H9 (cell line): Measurements from ENCODE around the gene WDR33. TPM values are rescaled to one million over a fixed set of nuclear protein-coding genes. Genes with fewer than 3 reads are reported as not detected.

Source experiments
- DNase-seq: peaks from one replicate; pipeline ENCODE4 v3.0.0-alpha.2; 2017
- H2AFZ ChIP-seq: one replicate; pipeline ENCODE4 v1.6.1; 2013; ENCODE audit warnings: mild to moderate bottlenecking, low read length, control low read depth, moderate library complexity
- H2AK5ac ChIP-seq: 2 replicates; pipeline ENCODE4 v1.6.1; 2013; ENCODE audit warnings: low read length, control low read depth, mixed read lengths; ENCODE audit not compliant: insufficient read length
- H2BK120ac ChIP-seq: one replicate; pipeline ENCODE4 v1.6.1; 2013; ENCODE audit warnings: low read depth, mild to moderate bottlenecking, low read length, control low read depth, inconsistent platforms; ENCODE audit not compliant: poor library complexity, severe bottlenecking
- H2BK12ac ChIP-seq: 2 replicates; pipeline ENCODE4 v1.6.1; 2013; ENCODE audit warnings: low read length, control low read depth, mixed read lengths, low read depth; ENCODE audit not compliant: insufficient read length
- H2BK15ac ChIP-seq: 2 replicates; pipeline ENCODE4 v1.6.1; 2013; ENCODE audit warnings: low read depth, low read length, control low read depth
- H2BK20ac ChIP-seq: one replicate; pipeline ENCODE4 v1.6.1; 2013; ENCODE audit warnings: low read depth, mild to moderate bottlenecking, low read length, control low read depth, inconsistent platforms; ENCODE audit not compliant: poor library complexity, severe bottlenecking
- H2BK5ac ChIP-seq: 2 replicates; pipeline ENCODE4 v1.6.1; 2013; ENCODE audit warnings: low read length, control low read depth, mixed read lengths; ENCODE audit not compliant: insufficient read length
- H3K14ac ChIP-seq: 2 replicates; pipeline ENCODE4 v1.6.1; 2013; ENCODE audit warnings: low read length, control low read depth; ENCODE audit not compliant: insufficient read depth
- H3K18ac ChIP-seq: 2 replicates; pipeline ENCODE4 v1.6.1; 2013; ENCODE audit warnings: low read depth, mild to moderate bottlenecking, mixed read lengths, low read length, control low read depth; ENCODE audit not compliant: insufficient read length
- H3K23ac ChIP-seq: 2 replicates; pipeline ENCODE4 v1.6.1; 2013; ENCODE audit warnings: low read length, control low read depth, mixed read lengths, low read depth; ENCODE audit not compliant: insufficient read length
- H3K23me2 ChIP-seq: 2 replicates; pipeline ENCODE4 v1.6.1; 2013; ENCODE audit warnings: low read depth, mild to moderate bottlenecking, mixed read lengths, low read length, control low read depth; ENCODE audit not compliant: insufficient read length, poor library complexity, severe bottlenecking
- H3K27ac ChIP-seq: 2 replicates; pipeline ENCODE4 v1.5.1; 2013; ENCODE audit warnings: low read length, control low read depth, mixed read lengths, low read depth; ENCODE audit not compliant: insufficient read length
- H3K27me3 ChIP-seq: 2 replicates; pipeline ENCODE4 v1.6.1; 2013; ENCODE audit warnings: low read length, control low read depth, inconsistent platforms; ENCODE audit not compliant: insufficient read depth
- H3K4ac ChIP-seq: 2 replicates; pipeline ENCODE4 v1.6.1; 2013; ENCODE audit warnings: low read depth, mild to moderate bottlenecking, control low read depth, inconsistent platforms, low read length, moderate library complexity
- H3K4me1 ChIP-seq: 2 replicates; pipeline ENCODE4 v1.6.1; 2013; ENCODE audit warnings: low read length, control low read depth, inconsistent platforms; ENCODE audit not compliant: insufficient read depth
- H3K4me2 ChIP-seq: 2 replicates; pipeline ENCODE4 v1.6.1; 2013; ENCODE audit warnings: low read length, control low read depth, mixed read lengths; ENCODE audit not compliant: insufficient read length, insufficient read depth
- H3K56ac ChIP-seq: 2 replicates; pipeline ENCODE4 v1.6.1; 2013; ENCODE audit warnings: low read depth, mild to moderate bottlenecking, mixed read lengths, low read length, control low read depth; ENCODE audit not compliant: insufficient read length
- H3K79me1 ChIP-seq: 2 replicates; pipeline ENCODE4 v1.6.1; 2013; ENCODE audit warnings: low read depth, mild to moderate bottlenecking, moderate library complexity, low read length, control low read depth, inconsistent platforms; ENCODE audit not compliant: insufficient read depth, poor library complexity, severe bottlenecking
- H3K79me2 ChIP-seq: 2 replicates; pipeline ENCODE4 v1.6.1; 2013; ENCODE audit warnings: low read length, control low read depth, inconsistent platforms; ENCODE audit not compliant: insufficient read depth
- H3K9ac ChIP-seq: 2 replicates; pipeline ENCODE4 v1.6.1; 2013; ENCODE audit warnings: low read length, control low read depth, mixed read lengths; ENCODE audit not compliant: insufficient read length; ENCODE audit errors: extremely low read depth
- H3K9me3 ChIP-seq: one replicate; pipeline ENCODE4 v1.6.1; 2013; ENCODE audit warnings: low read depth, low read length, inconsistent platforms; ENCODE audit not compliant: control insufficient read depth
- H3T11ph ChIP-seq: one replicate; pipeline ENCODE4 v1.6.1; 2013; ENCODE audit warnings: mild to moderate bottlenecking, low read length, control low read depth, inconsistent platforms
- H4K20me1 ChIP-seq: one replicate; pipeline ENCODE4 v1.6.1; 2013; ENCODE audit not compliant: control insufficient read depth, insufficient read length, insufficient read depth
- H4K5ac ChIP-seq: 2 replicates; pipeline ENCODE4 v1.6.1; 2013; ENCODE audit warnings: low read depth, mild to moderate bottlenecking, mixed read lengths, low read length, control low read depth; ENCODE audit not compliant: insufficient read length
- H4K8ac ChIP-seq: replicated peaks from 2 replicates; pipeline ENCODE4 v1.6.1; 2013; ENCODE audit warnings: low read length, control low read depth, mixed read lengths, low read depth; ENCODE audit not compliant: insufficient read length
- H4K91ac ChIP-seq: 2 replicates; pipeline ENCODE4 v1.6.1; 2013; ENCODE audit warnings: low read depth, mild to moderate bottlenecking, moderate library complexity, mixed read lengths, low read length, control low read depth; ENCODE audit not compliant: insufficient read length
- H3K27ac Mint-ChIP-seq, 3 experiments: 2 replicates in 2 of 3; 3 replicates in 1 of 3; pipeline ENCODE4 v1.8.0; 2020 to 2021; ENCODE audit warnings: mixed read lengths in 3 of 3, mild to moderate bottlenecking in 1 of 3, moderate library complexity in 1 of 3
- H3K27me3 Mint-ChIP-seq: 2 replicates; pipeline ENCODE4 v1.8.0; 2021; ENCODE audit warnings: low read depth, mild to moderate bottlenecking, moderate library complexity, mixed read lengths
- H3K36me3 Mint-ChIP-seq, 3 experiments: 2 replicates in 2 of 3; 3 replicates in 1 of 3; pipeline ENCODE4 v1.8.0; 2020 to 2021; ENCODE audit warnings: low read depth in 3 of 3, mixed read lengths in 3 of 3; ENCODE audit not compliant: insufficient read depth in 1 of 3
- H3K4me1 Mint-ChIP-seq, 2 experiments: 2 replicates each; pipeline ENCODE4 v1.8.0; 2020; ENCODE audit warnings: mixed read lengths in 2 of 2
- H3K4me3 Mint-ChIP-seq, 2 experiments: 2 replicates in 1 of 2; 3 replicates in 1 of 2; pipeline ENCODE4 v1.8.0; 2020 to 2021; ENCODE audit warnings: mild to moderate bottlenecking in 2 of 2, mixed read lengths in 2 of 2, moderate library complexity in 1 of 2
- H3K9me3 Mint-ChIP-seq, 2 experiments: 2 replicates in 1 of 2; 3 replicates in 1 of 2; pipeline ENCODE4 v1.8.0; 2020; ENCODE audit warnings: mild to moderate bottlenecking in 2 of 2, mixed read lengths in 2 of 2, moderate library complexity in 1 of 2
- WGBS: extraction: QIAGEN DNeasy Blood & Tissue Kit; methylation state at CpG from one replicate; pipeline ENCODE4 v1.1.7; 2013; ENCODE audit warnings: missing lambda C conversion rate, low lambda C conversion rate, mixed read lengths; ENCODE audit not compliant: insufficient read length; ENCODE audit errors: extremely low coverage; 5-methylcytosine and 5-hydroxymethylcytosine counted together
- total RNA-seq: library from RNA; stranded (reverse); gene quantifications from 2 replicates; pipeline ENCODE4 v1.2.1, GENCODE V29; 2021
- TF ChIP-seq, protein P1 (sequence below): fragments of 200-600 bp; sonication (generic); conservative IDR thresholded peaks from 3 replicates; pipeline ENCODE4 v1.8.0; 2021; ENCODE audit warnings: antibody characterized with exemption, mild to moderate bottlenecking

The WDR33 gene
- total RNA-seq, 1 experiment from 2014 or later, result 86.0 TPM

DNA sequence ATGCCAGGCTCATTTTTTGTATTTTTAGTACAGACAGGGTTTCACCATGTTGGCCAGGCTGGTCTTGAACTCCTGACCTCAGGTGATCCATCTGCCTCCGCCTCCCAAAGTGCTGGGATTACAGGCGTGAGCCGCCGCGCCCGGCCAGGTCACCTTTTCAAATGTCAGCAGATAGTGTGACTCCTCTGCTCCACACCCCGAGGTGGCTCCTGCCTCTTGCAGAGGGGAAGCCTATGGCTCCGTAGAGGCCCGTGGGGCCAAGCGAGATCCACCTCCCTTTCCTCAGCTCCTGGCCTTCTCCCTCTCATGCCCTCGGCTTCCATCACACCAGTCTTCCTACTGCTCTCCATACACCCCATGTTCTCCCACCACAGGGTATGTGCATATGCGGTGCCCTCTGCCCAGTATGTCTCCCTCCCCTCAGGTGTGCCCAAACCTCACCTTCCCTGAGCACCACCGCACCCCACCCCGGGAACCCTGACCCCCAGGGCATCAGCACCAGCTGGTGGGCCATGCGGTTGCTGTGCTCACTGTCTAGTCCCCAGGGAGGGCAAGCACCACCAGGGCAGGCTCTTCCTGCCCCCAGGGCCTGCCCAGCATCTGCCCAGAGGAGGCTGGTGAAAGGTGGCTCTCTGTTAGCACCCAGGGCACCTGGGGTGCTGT lies 154.3 kb downstream of the WDR33 start:
- no CpG with 5 or more reads among the region's 15 CpGs for WGBS
- Histone ChIP-seq H4K91ac (no peak overlapping the region), H2BK20ac (no peak overlapping the region), H4K8ac (no peak overlapping the region), H2BK15ac (no peak overlapping the region), H3K4me1 (no peaks in the 10 kb centered on the region), H3K79me2 (no peaks in the 10 kb centered on the region), H2BK12ac (no peak overlapping the region), H3K18ac (no peak overlapping the region), H3K27me3 (no peaks in the 10 kb centered on the region), H2BK5ac (no peak overlapping the region), H3K23ac (no peak overlapping the region), H3K27ac (no peak overlapping the region), H2AK5ac (no peak overlapping the region), H2AFZ (no peak overlapping the region), H3K4me2 (no peak overlapping the region), H4K20me1 (no peaks in the 10 kb centered on the region), H2BK120ac (no peak overlapping the region), H3T11ph (no peak overlapping the region), H3K4ac (no peak overlapping the region), H4K5ac (no peak overlapping the region), H3K14ac (no peak overlapping the region), H3K9ac (no peak overlapping the region), H3K23me2 (no peaks in the 10 kb centered on the region), H3K56ac (no peak overlapping the region), H3K79me1 (no peaks in the 10 kb centered on the region), H3K9me3 (no peaks in the 10 kb centered on the region)
- H3K4me3 Mint-ChIP-seq, result no peak overlapping the region
- DNase-seq, result no peak
- peaks cover 0 to 2% (median 0%) of the 10 kb centered on the region in 3 experiments; a peak in 3 of 7 replicates for H3K36me3 Mint-ChIP-seq
- H3K27ac Mint-ChIP-seq, result no peak overlapping the region; a peak in 1 of 7 replicates
- TF ChIP-seq, protein P1, sequence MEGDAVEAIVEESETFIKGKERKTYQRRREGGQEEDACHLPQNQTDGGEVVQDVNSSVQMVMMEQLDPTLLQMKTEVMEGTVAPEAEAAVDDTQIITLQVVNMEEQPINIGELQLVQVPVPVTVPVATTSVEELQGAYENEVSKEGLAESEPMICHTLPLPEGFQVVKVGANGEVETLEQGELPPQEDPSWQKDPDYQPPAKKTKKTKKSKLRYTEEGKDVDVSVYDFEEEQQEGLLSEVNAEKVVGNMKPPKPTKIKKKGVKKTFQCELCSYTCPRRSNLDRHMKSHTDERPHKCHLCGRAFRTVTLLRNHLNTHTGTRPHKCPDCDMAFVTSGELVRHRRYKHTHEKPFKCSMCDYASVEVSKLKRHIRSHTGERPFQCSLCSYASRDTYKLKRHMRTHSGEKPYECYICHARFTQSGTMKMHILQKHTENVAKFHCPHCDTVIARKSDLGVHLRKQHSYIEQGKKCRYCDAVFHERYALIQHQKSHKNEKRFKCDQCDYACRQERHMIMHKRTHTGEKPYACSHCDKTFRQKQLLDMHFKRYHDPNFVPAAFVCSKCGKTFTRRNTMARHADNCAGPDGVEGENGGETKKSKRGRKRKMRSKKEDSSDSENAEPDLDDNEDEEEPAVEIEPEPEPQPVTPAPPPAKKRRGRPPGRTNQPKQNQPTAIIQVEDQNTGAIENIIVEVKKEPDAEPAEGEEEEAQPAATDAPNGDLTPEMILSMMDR, result no peak
- peaks cover 6% of the 10 kb centered on the region for H3K27me3 Mint-ChIP-seq
- H3K9me3 Mint-ChIP-seq, result no peaks in the 10 kb centered on the region
- peaks cover 9 to 18% of the 10 kb centered on the region in 2 experiments for H3K4me1 Mint-ChIP-seq
